ENCODE measurements around the gene RNF225. TPM values are rescaled to one million over a fixed set of nuclear protein-coding genes. Genes with fewer than 3 reads are reported as not detected.
A peak's percentile ranks its signal among the peaks of the same experiment; 100 is the strongest.

The RNF225 gene
- total and polyA plus RNA-seq, 9 of the 15 experiments (the other 6 are each of a cell fraction or from before 2014, with no cell fraction given): 0.33 TPM; not detected in 8

- no peaks in the 10 kb centered on the region for H4K20me1 ChIP-seq (replicated peaks; ENCODE audit: control insufficient read depth, insufficient read depth, low read length)
- H3K4me2 ChIP-seq (ENCODE audit: insufficient read depth, low read length): peak within 1 kb of the TSS; percentile 94
- intact Hi-C loops (cut with micrococcal nuclease) (loop anchor here (5.0 to 10.0 kb wide), 4 partner anchors 59 to 184 kb away; partner anchors contain the start of genes ZNF324, ZNF544, ZNF8 and ZSCAN22), in situ Hi-C loops (cut with MboI) (no loop called here)
- BruUV-seq (replicated peaks): no TSS peak
- ChIA-PET CTCF (ENCODE audit: low intra/inter-chr PET ratio) (no interaction called here), POLR2A (interaction anchor here (0.6 to 2.0 kb wide), 14 partner anchors 8 to 225 kb away, joined by 3 to 7 read pairs (median 4); partner anchors contain the start of gene ZNF274)
- FAIRE-seq (peak; percentile 84), ATAC-seq (peak; percentile 94), DNase-seq (ENCODE audit: extremely low read depth in 1 of 4, low spot score in 3 of 4) (peak; percentile 92 to 98 (median 95))
- H3K4me1 ChIP-seq (replicated peaks in 1 of 2; ENCODE audit: control insufficient read depth in 2 of 2, insufficient read depth in 2 of 2, low read length in 2 of 2): peaks cover 18 to 39% of the 10 kb centered on the region in 2 experiments
- H3K9ac ChIP-seq (ENCODE audit: insufficient read depth in 1 of 2, low read depth in 2 of 2, low read length in 2 of 2): peak within 1 kb of the TSS; percentile 94 to 97
- peak within 1 kb of the TSS; percentile 97 for H3K27ac ChIP-seq (ENCODE audit: extremely low read depth, low read depth, low read length)
- peaks cover 51% of the 10 kb centered on the region for H3K79me2 ChIP-seq (ENCODE audit: control insufficient read depth, insufficient read depth, low read length)
- peaks cover 22% of the 10 kb centered on the region; the same call in 2 of the 3 replicates for H3K36me3 ChIP-seq (ENCODE audit: control insufficient read depth, insufficient read depth, low read length)
- no peaks in the 10 kb centered on the region for H3K27me3 ChIP-seq (ENCODE audit: control insufficient read depth in 2 of 2, insufficient read depth in 2 of 2, low read length in 2 of 2)
- H2AFZ ChIP-seq (ENCODE audit: low read depth, low read length): peak within 1 kb of the TSS; percentile 92
- H3K4me3 ChIP-seq: peak within 1 kb of the TSS; percentile 87
- WGBS (ENCODE audit: insufficient coverage, low coverage, missing lambda C conversion rate): under 1% methylated on average over 69 of the region's 100 CpGs
- H3K9me1 ChIP-seq (ENCODE audit: control insufficient read depth, insufficient read depth, low read length): no peaks in the 10 kb centered on the region
- H3K9me3 ChIP-seq (replicated peaks; ENCODE audit: control insufficient read depth, insufficient read depth, low read depth, low read length): no peaks in the 10 kb centered on the region
- TF ChIP-seq OTX1 (CRISPR knock-in tag; IDR thresholded peaks at IDR 0.05) (no peak), LCOR (CRISPR knock-in tag; IDR thresholded peaks at IDR 0.05) (0 out of 2 replicates have a peak, but pooled peaks have one; percentile 2), ZNF224 (CRISPR knock-in tag; IDR thresholded peaks at IDR 0.05) (no peak), NCOA1 (IDR thresholded peaks at IDR 0.05; ENCODE audit: low read depth) (0 out of 2 replicates have a peak, but pooled peaks have one; percentile 18), ZNF518B (CRISPR knock-in tag; IDR thresholded peaks at IDR 0.05) (no peak), ATF3 (IDR thresholded peaks at IDR 0.05) (peak; percentile 53; the same call in 1 of the 2 replicates), ATF3 (CRISPR knock-in tag; conservative IDR thresholded peaks at IDR 0.05) (no peak), MTA1 (IDR thresholded peaks at IDR 0.05; ENCODE audit: borderline replicate concordance) (0 out of 2 replicates have a peak, but pooled peaks have one; percentile 28), HDAC6 (IDR thresholded peaks at IDR 0.05; ENCODE audit: low read depth, low read length) (no peak), DPF2 (IDR thresholded peaks at IDR 0.05) (no peak), BMI1 (IDR thresholded peaks at IDR 0.05; ENCODE audit: low read length) (peak; percentile 55; the same call in 1 of the 2 replicates), HES1 (IDR thresholded peaks at IDR 0.05; ENCODE audit: low read depth) (no peak), ZNF253 (CRISPR knock-in tag; conservative IDR thresholded peaks at IDR 0.05) (no peak), JUND (IDR thresholded peaks at IDR 0.05; ENCODE audit: borderline replicate concordance, low read depth, low read length) (peak; percentile 69), JUND (tag; IDR thresholded peaks at IDR 0.05; ENCODE audit: borderline replicate concordance, low read depth, low read length) (no peak), SUPT5H (IDR thresholded peaks at IDR 0.05) (peak; percentile 95), ZFP30 (CRISPR knock-in tag; IDR thresholded peaks at IDR 0.05; ENCODE audit: borderline replicate concordance) (no peak)
These were observed 12.9 kb downstream of the RNF225 start, which contains the start of gene ZNF584 for GRCh38 chr19:58408152-58409009. Gene ZNF584 (plus strand): TSS chr19:58408649. CDS start chr19:58409148, 499 bp downstream.
